Measurements from ENCODE around the gene FAM83E.

DNA sequence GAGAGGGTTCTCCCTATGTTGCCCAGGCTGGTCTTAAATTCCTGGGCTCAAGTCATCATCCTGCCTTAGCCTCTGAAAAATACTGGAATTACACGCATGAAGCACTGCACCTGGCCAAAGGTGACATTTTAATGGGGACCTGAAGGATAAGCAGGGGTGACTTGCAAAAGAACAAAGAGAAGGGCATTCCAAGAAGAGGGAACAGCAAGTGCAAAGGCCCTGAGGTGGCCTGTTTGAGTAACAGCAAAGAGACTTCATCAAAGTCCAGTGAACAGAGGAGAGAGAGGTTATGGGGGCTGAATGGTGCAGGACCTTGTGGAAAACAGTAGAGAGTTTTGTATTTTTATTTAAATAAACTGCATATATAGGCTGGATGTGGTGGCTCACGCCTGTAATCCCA is 27.0 kb upstream of the FAM83E start:
- TF ChIP-seq CTCF (conservative IDR thresholded peaks at IDR 0.05; ENCODE audit: low read length): no peak
- TF ChIP-seq EZH2phosphoT487 (IDR thresholded peaks at IDR 0.05; ENCODE audit: borderline replicate concordance): no peak
